ENCODE results near the gene SSB.

DNA sequence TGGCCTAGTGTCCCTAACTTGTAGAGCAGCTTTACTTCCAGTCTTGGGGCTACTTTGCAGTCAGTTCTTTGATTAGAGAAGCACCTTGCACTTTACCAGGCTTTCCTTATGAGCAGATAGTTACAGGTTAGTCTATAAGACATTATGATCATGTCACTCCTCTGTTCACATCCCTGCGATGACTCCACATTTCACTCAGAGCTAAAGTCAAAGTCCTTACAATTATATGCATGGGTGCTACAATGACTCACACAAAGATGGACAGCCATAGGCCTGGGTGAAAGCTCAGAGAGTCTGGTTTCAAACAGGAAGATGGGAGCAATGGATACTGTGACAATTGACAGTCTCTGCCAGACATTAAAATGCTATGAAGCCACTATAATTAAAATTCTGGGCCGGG is 27.1 kb upstream of the SSB start:
- no peak for TF ChIP-seq CTCF (IDR thresholded peaks at IDR 0.05 in 4 of 5, conservative IDR thresholded peaks at IDR 0.05 in 1 of 5)
- no peak for TF ChIP-seq POLR2A (IDR thresholded peaks at IDR 0.05)
